Measurements from ENCODE around the gene ZNF93. TPM values are rescaled to one million over a fixed set of nuclear protein-coding genes. Genes with fewer than 3 reads are reported as not detected.
"Not testable (repeated sequence)": the region's sequence is repeated elsewhere in the genome, so short reads cannot be mapped to it uniquely, and the experiment has no call there.

Gene ZNF93
- total RNA-seq (2014; rRNA removed) (0.40 and 1.7 TPM in 2 replicates), Bru-seq, nascent RNA (percentile 36 among the genes with signal in this experiment), BruChase-seq, experiment 1, labeled RNA remaining after a 6-hour chase (percentile 24 among the genes with signal in this experiment), BruChase-seq, experiment 2, labeled RNA remaining after a 2-hour chase (percentile 35 among the genes with signal in this experiment)
- long read RNA-seq, partial matches to known transcripts = 0 of 1 reads
- long read RNA-seq, other reads (novel, unspliced or antisense) = 0 of 1 reads

DNA sequence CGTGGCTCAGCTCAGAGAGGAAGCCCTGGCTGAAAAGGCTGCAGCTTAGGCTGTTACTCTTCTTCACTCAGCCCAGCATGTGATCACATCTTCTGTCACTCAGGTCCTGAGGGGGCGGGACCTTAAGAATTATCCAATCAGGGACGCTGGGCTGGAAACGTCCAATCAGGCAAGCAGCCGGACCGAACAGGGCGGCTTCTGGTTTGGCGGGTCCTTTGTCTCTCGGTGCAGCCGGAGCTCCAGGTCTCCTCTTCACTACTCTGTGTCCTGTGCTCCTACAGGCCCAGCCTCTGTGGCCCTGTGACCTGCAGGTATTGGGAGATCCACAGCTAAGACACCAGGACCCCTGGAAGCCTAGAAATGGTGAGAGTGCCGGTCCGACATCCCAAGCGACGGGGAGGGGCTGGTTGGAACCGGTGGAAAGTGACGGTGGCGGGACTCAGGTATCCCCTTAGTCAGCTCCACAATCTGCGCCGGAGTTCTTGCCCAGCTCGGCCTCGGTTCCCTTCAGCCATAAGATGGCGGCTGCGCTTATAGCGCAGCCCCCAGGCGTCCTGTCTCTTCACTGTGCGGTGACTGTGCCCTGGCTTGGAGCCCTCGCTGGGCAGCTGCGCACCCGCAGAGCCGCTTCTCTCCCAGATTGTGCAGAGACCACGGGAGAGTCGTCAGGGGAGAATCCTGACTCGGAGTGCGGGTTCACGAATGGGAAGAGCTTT is at the start of gene ZNF93:
Gene ZNF93, plus strand, starts transcription at position 218 of the 716 bp plus-strand sequence. Its CDS starts 143 bp downstream, at position 361.
- TF ChIP-seq, protein P1, sequence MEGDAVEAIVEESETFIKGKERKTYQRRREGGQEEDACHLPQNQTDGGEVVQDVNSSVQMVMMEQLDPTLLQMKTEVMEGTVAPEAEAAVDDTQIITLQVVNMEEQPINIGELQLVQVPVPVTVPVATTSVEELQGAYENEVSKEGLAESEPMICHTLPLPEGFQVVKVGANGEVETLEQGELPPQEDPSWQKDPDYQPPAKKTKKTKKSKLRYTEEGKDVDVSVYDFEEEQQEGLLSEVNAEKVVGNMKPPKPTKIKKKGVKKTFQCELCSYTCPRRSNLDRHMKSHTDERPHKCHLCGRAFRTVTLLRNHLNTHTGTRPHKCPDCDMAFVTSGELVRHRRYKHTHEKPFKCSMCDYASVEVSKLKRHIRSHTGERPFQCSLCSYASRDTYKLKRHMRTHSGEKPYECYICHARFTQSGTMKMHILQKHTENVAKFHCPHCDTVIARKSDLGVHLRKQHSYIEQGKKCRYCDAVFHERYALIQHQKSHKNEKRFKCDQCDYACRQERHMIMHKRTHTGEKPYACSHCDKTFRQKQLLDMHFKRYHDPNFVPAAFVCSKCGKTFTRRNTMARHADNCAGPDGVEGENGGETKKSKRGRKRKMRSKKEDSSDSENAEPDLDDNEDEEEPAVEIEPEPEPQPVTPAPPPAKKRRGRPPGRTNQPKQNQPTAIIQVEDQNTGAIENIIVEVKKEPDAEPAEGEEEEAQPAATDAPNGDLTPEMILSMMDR (conservative IDR thresholded peaks at IDR 0.05; ENCODE audit: low read depth, low read length) = no peak
- TF ChIP-seq EZH2 (IDR thresholded peaks at IDR 0.05; ENCODE audit: low read length, unreplicated experiment) (no peak), EZH2phosphoT487 (IDR thresholded peaks at IDR 0.05; ENCODE audit: borderline replicate concordance, low read length) (no peak)
- Histone ChIP-seq H3F3A (ENCODE audit: low read length, unreplicated experiment) (no peaks in the 10 kb centered on the region), H3K9me2 (replicated peaks; ENCODE audit: low read length) (no peaks in the 10 kb centered on the region), H3K4me3 (ENCODE audit: low read length) (peak within 1 kb of the TSS; percentile 55), H3K79me2 (ENCODE audit: low read length) (no peaks in the 10 kb centered on the region), H3K9me3 (ENCODE audit: low read length) (peaks cover 30% of the 10 kb centered on the region; the same call in 1 of the 2 replicates), H3K36me3 (ENCODE audit: low read depth, low read length) (peaks cover 3% of the 10 kb centered on the region; the same call in 1 of the 2 replicates), H3K27me3 (ENCODE audit: low read length) (no peaks in the 10 kb centered on the region), H2AFZ (ENCODE audit: low read length) (peak within 1 kb of the TSS; percentile 41), H3K4me1 (ENCODE audit: insufficient read depth, low read length) (no peaks in the 10 kb centered on the region), H4K20me1 (ENCODE audit: low read length) (no peaks in the 10 kb centered on the region), H3K27ac (ENCODE audit: low read length) (no peak within 1 kb of the TSS), H3K9ac (ENCODE audit: low read length) (no peak within 1 kb of the TSS), H3K4me2 (ENCODE audit: low read length) (peak within 1 kb of the TSS; percentile 29)
- intact Hi-C loops (cut with micrococcal nuclease) = no loop called here
- ChIA-PET POLR2A (ENCODE audit: unreplicated experiment) (no interaction called here), CTCF (no interaction called here)
- ATAC-seq (peak; percentile 78), DNase-seq (peak; percentile 51)
- TSS peak; percentile 45 for BruUV-seq (replicated peaks)

DNA sequence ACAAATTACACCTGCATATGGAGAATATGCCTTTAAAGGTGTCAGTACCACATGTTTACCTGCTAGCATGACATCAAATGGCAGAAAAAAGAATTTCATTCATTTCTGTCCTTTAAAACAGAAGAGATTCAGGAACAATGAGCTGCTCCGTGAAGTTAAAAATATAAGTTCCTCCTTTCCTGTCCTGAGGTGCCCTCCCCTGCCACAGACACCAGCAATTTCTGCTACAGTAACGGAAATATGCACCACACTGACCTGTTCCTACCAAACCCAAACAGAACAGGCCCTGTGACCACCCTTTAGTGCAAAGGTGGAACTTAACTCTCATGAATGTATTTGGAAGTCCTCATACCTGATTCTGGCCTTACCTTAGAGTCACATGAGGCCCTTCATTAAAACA is 49.0 kb upstream of the ZNF93 start:
- H3K79me2 ChIP-seq (ENCODE audit: low read length); H3K27ac ChIP-seq (ENCODE audit: low read length); H3K4me1 ChIP-seq (ENCODE audit: insufficient read depth, low read length); H3K4me2 ChIP-seq (ENCODE audit: low read length); BruUV-seq (replicated peaks); H4K20me1 ChIP-seq (ENCODE audit: low read length); intact Hi-C loops (cut with micrococcal nuclease); DNase-seq; H3K4me3 ChIP-seq (ENCODE audit: low read length); H2AFZ ChIP-seq (ENCODE audit: low read length); H3K9me2 ChIP-seq (replicated peaks; ENCODE audit: low read length); CTCF ChIA-PET; POLR2A ChIA-PET (ENCODE audit: unreplicated experiment); ATAC-seq; H3K27me3 ChIP-seq (ENCODE audit: low read length); H3F3A ChIP-seq (ENCODE audit: low read length, unreplicated experiment); H3K9ac ChIP-seq (ENCODE audit: low read length); H3K36me3 ChIP-seq (ENCODE audit: low read depth, low read length): not testable (repeated sequence)
- peaks cover 16% of the 10 kb centered on the region for H3K9me3 ChIP-seq (ENCODE audit: low read length)

DNA sequence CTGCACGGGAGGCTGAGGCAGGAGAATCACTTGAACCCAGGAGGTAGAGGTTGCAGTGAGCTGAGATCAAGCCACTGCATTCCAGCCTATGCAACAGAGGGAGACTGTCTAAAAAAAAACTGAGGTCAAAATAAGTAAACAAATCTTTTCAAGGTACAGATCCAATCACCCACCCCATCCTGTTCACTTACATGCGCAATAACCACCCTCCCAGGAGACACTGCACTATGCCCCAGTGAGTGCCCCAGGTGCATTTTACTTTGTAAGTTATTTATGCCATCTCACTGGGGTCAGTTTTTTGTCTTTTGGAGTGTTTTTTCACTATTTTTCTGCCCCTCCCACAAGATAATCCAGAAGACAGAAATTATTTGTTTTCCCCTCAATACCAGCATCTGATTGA is 42.0 kb upstream of the ZNF93 start:
- no peaks in the 10 kb centered on the region for H3K9me2 ChIP-seq (replicated peaks; ENCODE audit: low read length)
- no peak overlapping the region for H2AFZ ChIP-seq (ENCODE audit: low read length)
- TF ChIP-seq EZH2 (IDR thresholded peaks at IDR 0.05; ENCODE audit: low read length, unreplicated experiment) = no peak
- TF ChIP-seq EZH2phosphoT487 (IDR thresholded peaks at IDR 0.05; ENCODE audit: borderline replicate concordance, low read length) = no peak
- TF ChIP-seq, protein P1 (conservative IDR thresholded peaks at IDR 0.05; ENCODE audit: low read depth, low read length) = no peak
- ATAC-seq = no peak
- peaks cover 22% of the 10 kb centered on the region for H3K9me3 ChIP-seq (ENCODE audit: low read length)
- no peaks in the 10 kb centered on the region for H3K79me2 ChIP-seq (ENCODE audit: low read length)
- H3K36me3 ChIP-seq (ENCODE audit: low read depth, low read length) = no peaks in the 10 kb centered on the region; the same call in 1 of the 2 replicates
- no peaks in the 10 kb centered on the region for H3K27me3 ChIP-seq (ENCODE audit: low read length)
- CTCF ChIA-PET = no interaction called here
- no peaks in the 10 kb centered on the region for H4K20me1 ChIP-seq (ENCODE audit: low read length)
- no peak overlapping the region for H3K4me3 ChIP-seq (ENCODE audit: low read length)
- H3F3A ChIP-seq (ENCODE audit: low read length, unreplicated experiment) = no peaks in the 10 kb centered on the region
- intact Hi-C loops (cut with micrococcal nuclease) = no loop called here
- no peak overlapping the region for H3K4me2 ChIP-seq (ENCODE audit: low read length)
- H3K4me1 ChIP-seq (ENCODE audit: insufficient read depth, low read length) = no peaks in the 10 kb centered on the region
- POLR2A ChIA-PET (ENCODE audit: unreplicated experiment) = no interaction called here
- H3K27ac ChIP-seq (ENCODE audit: low read length) = no peak overlapping the region
- H3K9ac ChIP-seq (ENCODE audit: low read length) = no peak overlapping the region
- no TSS peak for BruUV-seq (replicated peaks)
- no peak for DNase-seq
